GM19043 (cell line): ENCODE measurements around the gene HHAT.
"Not testable (repeated sequence)": the region's sequence is repeated elsewhere in the genome, so short reads cannot be mapped to it uniquely, and the experiment has no call there.

ENCODE experiments used
- ATAC-seq: cut with Tn5 transposase; IDR thresholded peaks from one replicate; pipeline ENCODE4 v1.9.1; 2021; ENCODE audit warnings: low read depth; ENCODE audit not compliant: unreplicated experiment

Gene HHAT

GRCh38 chr1:210354305-210354704, 25.6 kb downstream of the HHAT start:
- not testable (repeated sequence) for ATAC-seq

DNA sequence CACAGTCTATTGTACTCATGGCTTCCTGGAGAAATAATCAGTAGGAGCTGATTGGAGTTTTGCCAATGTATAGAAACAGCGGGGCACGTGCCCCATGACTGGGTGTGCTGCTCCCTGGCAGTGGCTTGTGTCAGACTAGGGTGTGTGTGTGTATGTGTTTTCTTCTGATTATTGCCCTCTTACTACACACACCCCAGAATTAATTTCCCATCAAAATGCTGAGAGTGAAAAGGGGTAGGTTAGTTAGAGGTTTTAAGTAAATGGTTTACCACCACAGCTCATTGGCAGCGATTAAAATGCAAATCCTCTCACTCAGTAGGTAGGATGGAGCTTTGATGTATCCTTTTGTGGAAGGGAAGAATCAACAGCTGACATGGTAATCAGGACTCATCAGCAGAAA, 29.9 kb downstream of the HHAT start:
- ATAC-seq = no peak

GRCh38 chr1:210359255-210359654, 30.6 kb downstream of the HHAT start:
- ATAC-seq = no peak

GRCh38 chr1:210360852-210361477, 32.3 kb downstream of the HHAT start:
- no peak for ATAC-seq

DNA sequence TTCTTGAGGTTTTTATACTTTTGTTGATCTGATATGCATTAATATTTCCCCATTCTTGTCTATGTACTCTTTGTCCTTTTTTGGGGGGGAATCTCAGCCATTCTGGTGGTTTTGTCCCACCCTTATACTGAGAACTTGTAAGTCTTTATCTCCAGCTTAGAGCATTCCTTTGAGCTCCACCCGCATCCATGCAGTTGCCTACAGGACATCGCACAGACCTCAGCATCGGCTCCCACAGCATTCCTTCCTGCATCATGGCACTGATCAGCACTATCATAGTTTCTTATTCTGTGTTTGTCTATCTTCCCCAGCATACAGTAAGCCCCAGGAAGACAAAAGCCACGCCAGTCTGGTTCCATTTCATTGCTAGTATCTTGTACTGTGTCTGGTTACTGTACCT, 33.0 kb downstream of the HHAT start:
- ATAC-seq = no peak

- ATAC-seq = no peak
Measured at GRCh38 chr1:210362526-210362925, 33.8 kb downstream of the HHAT start.

DNA sequence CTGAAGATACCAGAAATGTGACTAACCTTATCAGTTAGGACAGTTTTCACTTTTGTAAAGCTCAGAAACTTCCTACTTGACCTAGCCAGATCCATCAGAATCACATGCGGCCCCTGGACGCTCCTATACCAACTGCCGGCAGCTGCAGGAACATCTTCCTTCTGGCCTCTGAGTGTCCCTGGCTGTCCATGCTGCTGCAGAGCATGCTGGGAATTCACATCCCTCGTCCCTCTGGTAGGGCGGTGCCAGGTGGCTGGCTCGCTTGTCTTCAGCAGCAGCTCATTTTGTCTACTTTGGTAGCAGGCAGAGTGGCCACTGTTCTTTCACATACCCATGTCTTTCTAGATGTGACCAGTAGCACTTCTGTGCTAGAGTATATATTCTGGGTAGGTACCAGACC, 34.4 kb downstream of the HHAT start:
- ATAC-seq = no peak

GRCh38 chr1:210364479-210364878, 35.8 kb downstream of the HHAT start:
- ATAC-seq = no peak

GRCh38 chr1:210366767-210367166, 38.1 kb downstream of the HHAT start:
- ATAC-seq = no peak

- no peak for ATAC-seq
Measured at GRCh38 chr1:210367566-210367965, 38.9 kb downstream of the HHAT start.

DNA sequence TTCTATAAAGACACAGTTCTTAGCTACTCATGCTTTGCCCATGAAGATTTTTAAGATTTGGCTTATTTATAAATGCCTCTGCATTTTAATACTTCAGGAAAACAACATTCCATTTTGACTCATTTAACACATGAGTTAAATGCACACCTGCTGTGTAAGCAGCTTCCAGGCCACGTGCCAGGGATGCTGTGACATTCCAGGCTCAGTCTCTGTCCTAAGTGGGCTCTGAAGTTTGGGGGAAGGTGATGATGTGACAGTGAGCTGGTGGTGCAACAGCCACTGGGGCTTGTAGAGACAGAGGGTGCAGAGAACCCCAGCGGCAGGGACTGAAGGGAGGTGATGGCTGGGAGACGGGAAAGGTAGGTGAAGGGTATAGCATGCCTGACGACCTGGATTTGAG, 40.7 kb downstream of the HHAT start:
- no peak for ATAC-seq

DNA sequence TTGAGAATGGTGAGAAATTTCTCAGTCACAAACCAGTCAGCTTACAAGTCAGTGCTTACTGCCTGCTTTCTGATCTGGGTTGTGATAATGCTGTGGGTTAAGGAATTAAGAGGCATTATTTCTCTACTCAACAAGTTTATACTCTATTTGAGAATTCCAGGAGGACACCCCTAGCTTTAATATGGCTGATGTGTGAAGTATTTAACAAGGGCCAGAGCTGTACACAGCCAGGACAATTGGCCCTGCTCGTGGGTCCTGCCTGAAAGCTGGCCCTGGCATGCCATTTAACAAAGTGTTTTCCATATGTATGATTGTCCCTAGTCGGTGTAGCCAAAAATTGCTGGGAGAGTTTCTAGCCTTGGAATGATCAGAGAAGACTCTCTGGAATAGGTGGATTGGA, 43.2 kb downstream of the HHAT start:
- no peak for ATAC-seq

DNA sequence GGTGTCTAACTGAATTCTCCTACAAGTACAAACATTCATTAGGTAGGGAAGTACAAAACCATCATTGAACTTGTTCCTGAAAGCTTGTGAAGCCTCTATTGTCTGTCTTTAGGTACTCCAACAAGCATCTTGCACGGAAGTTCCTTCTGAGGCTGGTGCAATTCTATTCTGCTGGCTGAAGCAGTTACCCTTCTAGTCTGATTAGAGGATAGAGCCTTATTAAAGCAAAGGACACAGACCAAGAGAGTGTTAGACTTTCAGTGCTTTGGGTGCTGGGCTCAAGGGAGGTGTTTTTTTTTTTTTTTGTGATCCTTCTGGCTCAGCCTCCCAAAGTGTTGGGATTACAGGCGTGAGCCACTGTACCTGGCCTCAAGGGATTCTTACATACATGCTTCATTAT, 43.8 kb downstream of the HHAT start:
- ATAC-seq = no peak

DNA sequence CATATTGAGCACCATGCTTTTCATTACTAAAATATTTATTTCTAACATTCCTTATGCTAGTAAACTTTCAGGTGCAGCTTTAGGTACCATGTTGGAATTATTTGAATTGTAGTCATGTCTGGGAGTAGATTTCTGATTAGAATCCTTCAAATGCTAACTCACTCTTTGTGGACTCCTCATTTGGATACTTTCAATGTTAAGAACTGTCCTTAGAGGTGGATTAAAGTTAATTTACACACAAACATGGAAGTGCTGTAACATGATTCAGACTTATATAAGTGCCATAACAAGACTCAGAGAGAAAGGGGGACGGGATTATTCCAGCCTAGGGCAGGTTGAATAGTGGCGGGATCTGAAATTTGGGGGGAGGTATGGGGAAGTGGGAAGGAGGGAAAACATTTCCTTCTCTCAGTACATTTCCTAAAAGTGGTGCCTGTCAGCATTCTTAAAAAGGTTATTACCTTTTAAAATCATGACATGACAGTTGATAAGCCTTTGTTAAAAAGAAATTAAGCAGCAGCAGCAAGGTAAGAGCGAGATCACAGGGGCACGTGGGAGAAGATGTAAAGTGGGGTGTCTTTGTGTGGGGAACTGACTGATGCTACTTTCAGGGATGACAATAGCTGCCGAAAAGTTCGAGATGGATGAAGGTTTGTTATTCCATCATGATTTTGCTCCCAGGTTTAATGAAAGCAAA, 44.4 kb downstream of the HHAT start:
- ATAC-seq = no peak

GRCh38 chr1:210373628-210373877, 44.9 kb downstream of the HHAT start:
- ATAC-seq = no peak

DNA sequence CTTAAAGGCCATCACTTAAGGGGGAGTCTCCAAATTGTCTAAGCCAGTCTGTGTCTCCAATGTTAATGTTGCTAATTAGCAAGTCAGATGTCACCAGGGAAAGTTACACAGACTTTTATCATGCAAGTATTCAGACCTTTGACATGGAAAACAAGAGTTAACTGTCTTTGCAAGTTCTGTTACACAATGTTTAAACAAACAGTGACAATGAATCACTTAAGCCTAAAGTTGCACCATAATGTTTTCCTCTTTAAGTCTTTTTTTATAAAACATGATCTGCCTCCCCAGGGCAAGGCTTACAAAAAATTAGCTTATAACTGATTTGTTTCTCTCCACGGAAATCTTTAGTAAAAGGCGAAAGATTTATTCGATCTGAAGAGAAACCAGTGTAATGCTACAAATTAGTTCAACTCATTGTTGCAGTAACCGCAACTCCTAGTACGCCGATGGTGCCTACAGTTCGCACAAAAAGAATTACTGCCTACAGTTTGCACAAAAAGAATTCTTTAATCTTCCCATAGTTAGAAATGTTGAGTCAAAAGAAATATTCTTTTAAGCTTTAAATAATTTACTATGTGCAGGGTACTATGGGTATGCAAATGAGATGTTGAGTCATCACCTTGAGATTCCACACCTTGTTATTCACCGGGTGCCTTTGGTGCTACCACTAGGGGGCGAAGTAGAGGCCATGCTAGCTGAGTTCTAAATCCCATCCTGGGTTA, 45.3 kb downstream of the HHAT start:
- ATAC-seq = peak; percentile 73

DNA sequence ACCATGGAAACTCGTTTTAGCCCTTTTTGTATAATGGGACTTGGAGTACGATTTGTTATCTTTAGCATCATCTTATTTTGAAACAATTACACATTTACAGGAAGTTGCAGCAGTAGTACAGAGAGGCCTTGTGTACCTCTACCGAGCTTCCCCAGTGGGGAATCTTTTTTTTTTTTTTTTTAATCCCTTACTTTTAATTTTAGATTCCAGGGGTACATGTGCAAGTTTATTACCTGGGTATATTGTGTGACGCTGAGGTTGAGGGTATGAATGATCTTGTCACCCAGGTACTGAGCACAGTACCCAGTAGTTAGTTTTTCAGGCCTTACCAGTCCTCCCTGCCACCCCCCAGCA, 45.9 kb downstream of the HHAT start:
- no peak for ATAC-seq

DNA sequence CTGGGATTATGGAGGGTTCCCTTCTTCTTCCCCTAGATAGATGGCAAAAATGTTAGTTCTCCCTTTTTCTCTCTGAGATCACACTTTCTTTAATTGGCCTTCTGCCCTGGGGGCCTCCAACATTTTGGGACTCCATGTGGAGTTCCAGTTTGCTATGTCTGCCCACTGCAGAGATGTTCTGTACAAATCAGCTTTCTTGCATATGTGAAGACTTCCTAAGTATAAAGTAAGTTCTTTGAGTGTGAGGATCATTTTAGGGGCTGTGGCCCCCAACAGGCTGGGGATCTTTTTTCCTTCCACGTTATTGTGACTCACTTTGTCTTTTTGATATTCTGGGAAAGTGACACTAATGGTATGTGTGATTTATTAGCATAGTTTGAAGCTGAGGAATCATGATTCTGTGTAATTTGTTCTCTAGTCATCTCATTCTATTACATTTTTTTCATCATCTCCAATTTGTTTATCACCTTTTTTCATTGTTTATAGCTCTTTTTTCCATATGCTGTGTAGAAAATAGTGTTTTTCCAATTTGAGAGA, 48.2 kb downstream of the HHAT start:
- no peak for ATAC-seq

DNA sequence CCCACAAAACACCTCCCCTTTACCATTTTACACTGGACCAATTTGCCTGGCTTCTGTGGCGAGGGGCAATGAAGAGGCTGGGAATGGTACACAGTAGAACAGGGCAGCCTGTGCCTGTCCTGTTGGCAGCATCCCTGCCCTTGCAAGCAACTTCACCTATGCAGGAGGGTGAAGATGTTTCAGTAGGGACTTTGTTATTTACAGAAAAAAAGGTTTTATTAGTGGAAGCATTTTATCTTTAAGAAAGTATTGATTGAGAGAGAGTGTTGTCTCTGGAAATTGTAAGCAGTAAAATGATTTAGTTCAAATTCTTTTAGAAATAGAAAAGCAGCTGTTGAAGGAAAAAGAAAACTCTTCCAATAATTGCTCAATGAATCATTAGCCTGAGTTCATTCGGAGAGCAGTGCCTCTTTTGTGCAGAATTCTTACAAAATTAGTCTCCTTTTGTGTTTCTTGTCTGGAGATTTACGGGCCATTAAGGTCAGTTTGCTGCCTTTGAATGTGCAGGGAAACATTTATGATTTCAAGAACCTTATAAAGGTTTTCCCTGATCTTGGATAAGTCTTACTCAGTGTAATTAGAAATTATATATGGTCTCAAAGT, 49.1 kb downstream of the HHAT start:
- no peak for ATAC-seq

DNA sequence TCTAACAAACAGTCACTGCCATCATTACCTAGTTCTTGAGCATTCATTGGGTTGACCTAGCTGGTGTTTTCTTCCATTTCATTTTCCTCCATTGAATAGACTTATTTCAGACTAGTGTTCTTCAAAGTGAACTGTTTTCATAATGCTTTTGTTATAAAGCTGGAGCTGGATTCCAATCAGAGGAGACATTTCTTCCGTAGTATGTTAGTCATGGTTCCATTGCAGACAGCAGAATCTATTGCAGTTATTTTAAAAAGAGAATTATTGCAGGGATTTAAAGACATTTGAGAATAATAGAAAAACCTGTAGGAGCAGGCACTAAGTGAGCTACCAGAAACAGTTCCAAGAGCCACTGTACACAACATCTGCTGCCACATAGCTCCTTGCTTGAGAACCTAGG, 50.0 kb downstream of the HHAT start:
- ATAC-seq = no peak

GRCh38 chr1:210381934-210382333, 53.2 kb downstream of the HHAT start:
- no peak for ATAC-seq

DNA sequence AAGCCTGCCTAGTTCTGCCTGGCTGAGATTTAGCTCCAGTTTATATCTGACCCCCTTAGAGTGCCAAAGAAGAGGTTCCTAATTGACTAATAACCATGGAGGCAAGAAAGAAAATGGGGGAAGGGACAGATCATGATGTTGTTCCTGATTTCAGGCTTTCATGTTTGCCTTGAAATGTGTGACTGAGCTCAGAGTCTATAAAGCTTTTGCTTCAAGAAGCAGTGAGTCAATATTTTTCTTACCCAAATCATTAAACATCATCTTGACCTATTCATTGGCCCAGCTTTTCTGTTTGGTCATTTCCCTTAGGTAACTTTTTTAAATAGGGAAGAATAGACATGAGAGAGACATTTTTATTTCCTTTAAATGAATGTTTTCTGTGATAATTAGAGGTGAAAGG, 55.9 kb downstream of the HHAT start:
- no peak for ATAC-seq
